AG09309 (cell line): Measurements from ENCODE around the gene STX4.

Experiments used
- DNase-seq: peaks from one replicate; pipeline ENCODE4 v3.0.0-alpha.2; 2010; ENCODE audit warnings: low read depth
- H3K4me3 ChIP-seq: 2 replicates; pipeline ENCODE4 v1.5.1; 2011; ENCODE audit warnings: mild to moderate bottlenecking, low read depth, low read length, moderate library complexity; ENCODE audit not compliant: control insufficient read depth
- TF ChIP-seq, protein P1 (sequence below): IDR thresholded peaks from 2 replicates; pipeline ENCODE4 v1.5.1; 2011; ENCODE audit warnings: mild to moderate bottlenecking, low read depth, low read length, inconsistent platforms; ENCODE audit not compliant: insufficient read depth, control insufficient read depth; ENCODE audit errors: missing control alignments

STX4 gene

DNA sequence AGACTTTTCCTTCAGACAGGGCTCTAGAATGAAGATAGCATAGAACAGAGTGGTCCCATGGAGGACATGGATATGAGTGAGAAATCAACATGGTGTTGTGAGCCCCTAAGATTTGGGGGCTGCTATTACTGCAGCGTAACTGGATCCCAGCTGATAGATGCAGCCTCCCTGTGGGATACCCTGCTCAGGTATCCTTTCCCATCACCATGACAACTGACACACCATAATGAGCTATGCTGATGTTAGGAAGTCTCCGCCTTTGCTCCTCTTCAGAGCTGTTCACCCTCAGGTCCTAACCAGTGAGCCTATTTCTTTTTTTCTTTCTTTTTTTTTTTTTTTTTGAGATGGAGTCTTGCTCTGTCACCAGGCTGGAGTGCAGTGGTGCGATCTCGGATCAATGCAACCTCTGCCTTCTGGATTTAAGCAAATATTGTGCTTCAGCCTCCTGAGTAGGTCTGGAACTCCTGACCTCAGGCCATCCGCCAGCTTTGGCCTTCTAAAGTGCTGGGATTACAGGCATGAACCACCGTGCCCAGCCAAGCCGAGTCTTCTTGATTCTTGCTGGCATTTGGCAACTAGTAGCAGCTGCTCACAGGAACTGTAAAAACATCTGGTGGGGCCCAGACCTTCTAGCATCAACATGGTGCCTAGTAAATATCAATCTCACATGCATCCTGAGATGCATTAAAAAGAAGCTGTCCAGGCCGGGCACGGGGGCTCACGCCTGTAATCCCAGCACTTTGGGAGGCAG, 17.1 kb downstream of the STX4 start:
- TF ChIP-seq, protein P1, sequence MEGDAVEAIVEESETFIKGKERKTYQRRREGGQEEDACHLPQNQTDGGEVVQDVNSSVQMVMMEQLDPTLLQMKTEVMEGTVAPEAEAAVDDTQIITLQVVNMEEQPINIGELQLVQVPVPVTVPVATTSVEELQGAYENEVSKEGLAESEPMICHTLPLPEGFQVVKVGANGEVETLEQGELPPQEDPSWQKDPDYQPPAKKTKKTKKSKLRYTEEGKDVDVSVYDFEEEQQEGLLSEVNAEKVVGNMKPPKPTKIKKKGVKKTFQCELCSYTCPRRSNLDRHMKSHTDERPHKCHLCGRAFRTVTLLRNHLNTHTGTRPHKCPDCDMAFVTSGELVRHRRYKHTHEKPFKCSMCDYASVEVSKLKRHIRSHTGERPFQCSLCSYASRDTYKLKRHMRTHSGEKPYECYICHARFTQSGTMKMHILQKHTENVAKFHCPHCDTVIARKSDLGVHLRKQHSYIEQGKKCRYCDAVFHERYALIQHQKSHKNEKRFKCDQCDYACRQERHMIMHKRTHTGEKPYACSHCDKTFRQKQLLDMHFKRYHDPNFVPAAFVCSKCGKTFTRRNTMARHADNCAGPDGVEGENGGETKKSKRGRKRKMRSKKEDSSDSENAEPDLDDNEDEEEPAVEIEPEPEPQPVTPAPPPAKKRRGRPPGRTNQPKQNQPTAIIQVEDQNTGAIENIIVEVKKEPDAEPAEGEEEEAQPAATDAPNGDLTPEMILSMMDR: no peak
- no peak for DNase-seq
- H3K4me3 ChIP-seq: no peak overlapping the region

DNA sequence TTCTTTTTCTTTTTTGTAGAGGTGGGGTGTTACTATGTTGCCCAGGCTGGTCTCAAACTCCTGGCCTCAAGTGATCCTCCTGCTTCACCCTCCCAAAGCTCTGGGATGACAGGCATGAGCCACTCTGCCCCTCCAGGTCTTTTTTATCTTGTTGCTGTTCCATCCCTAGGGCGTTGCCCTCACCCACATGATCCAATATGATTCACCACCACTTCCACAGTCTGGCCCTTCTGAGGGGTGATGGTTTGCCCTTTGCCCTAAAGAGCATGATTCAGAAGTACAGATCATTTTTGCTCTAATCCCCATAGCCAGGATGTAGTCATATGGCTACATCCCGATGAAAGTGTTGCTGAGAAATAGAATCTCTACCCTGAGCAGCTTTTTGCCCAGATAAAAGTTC, 18.8 kb downstream of the STX4 start:
- TF ChIP-seq, protein P1: no peak
- DNase-seq: peak; percentile 79

DNA sequence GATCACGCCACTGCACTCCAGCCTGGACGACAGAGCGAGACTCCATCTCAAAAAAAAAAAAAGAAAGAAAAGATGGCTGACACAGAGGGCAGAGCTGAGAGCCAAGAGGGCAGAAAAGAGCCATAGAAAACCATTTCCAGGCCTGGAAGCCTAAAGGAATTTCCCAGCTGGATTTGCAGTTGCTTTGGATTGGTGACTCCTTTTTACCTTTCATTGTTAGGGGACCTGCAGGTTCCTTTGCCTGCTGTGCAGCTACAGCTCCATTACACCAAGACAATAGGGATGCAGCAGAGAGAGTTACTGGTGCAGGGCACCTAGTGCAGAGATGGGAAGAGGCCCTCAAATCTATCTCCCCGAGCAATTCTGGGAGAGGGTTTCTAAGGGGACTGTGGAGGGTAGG, 22.3 kb downstream of the STX4 start:
- TF ChIP-seq, protein P1: no peak
- no peak for DNase-seq
- H3K4me3 ChIP-seq: no peak overlapping the region

More for the DNA sequence above, 18.8 kb downstream of the STX4 start:
- H3K4me3 ChIP-seq: no peak overlapping the region

DNA sequence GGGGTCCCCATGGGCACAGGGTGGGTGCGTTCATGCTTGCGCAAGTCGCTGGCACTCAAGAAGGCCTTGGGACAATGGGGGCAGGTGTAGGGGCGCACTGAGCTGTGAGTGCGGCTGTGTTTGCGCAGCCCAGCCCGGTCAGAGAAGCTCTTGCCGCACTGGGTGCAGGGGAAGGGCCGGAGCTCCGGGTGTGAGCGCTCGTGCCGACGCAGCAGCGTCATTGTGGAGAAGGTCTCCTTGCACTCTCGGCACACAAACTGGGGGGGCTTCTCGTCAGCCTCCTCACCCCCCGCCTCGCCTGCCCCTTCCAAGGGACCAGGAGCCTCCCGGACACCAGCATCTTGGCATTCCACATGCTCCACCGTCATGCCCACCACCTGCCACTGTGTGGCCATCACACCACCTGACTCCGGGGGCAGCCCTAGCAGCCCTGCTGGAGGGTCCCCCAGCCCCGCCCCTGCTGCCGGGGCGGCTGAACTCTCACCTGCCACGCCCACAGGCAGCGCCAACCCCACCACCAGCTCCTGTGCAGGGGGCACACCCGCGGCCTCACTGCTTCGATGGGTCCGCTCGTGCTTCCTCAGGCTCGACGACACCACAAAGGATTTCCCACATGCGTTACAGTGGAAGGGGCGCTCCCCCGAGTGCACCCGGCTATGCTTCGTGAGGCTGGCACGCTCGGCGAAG, 27.9 kb downstream of the STX4 start:
- no peak for DNase-seq
- H3K4me3 ChIP-seq: no peak overlapping the region
- TF ChIP-seq, protein P1: no peak

DNA sequence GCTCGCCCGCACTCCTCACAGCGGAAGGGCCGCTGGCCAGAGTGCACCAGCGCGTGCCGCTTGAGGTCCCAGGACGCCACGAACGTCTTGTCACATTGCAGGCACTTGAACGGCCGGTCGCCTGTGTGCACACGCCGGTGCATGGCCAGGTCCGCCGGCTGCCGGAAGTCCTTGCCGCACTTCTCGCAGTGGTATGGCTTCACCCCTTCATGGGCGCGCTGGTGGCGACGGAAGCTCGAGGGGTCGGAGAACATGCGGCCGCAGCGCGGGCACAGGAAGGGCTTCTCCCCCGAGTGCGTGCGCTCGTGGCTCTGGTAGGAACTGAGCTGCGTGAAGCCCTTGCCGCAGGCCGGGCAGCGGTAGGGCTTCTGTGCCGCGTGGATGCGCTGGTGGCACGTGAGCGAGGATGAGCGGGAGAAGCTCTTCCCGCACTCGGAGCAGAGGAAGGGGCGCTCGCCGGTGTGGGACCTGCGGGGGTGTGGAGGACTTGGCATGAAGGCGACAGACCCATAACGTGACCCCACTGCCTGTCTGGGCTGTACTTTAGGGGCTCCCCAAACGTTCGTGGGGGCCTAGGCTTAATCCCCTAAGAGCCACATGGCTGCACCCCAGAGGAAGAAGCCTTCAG, 28.6 kb downstream of the STX4 start:
- TF ChIP-seq, protein P1: no peak
- no peak for DNase-seq
- no peak overlapping the region for H3K4me3 ChIP-seq

DNA sequence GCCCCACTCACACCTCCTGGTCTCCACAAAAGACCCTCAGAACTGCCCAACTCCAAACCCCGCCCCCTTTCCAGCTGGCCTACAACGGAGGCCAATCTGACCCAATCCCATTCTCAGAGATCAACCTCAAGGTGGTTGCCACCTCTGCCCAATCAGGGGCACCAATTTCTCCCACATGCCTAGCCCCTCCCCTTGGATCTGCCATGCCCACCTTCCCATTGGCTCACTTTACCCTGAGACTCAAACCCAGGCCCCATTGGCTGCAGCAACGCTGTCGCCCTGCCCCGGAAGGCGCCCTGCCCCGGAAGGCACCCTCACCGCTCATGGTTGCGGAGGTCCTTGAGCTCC, 30.1 kb downstream of the STX4 start:
- TF ChIP-seq, protein P1: no peak
- H3K4me3 ChIP-seq: no peak overlapping the region
- no peak for DNase-seq
